ENCODE results near the gene BNC2. TPM values are rescaled to one million over a fixed set of nuclear protein-coding genes. Genes with fewer than 3 reads are reported as not detected.

Gene BNC2
- total RNA-seq, 1 donor from 2014 or later: 38.0 TPM

GRCh38 chr9:16773617-16774016 is 96.9 kb downstream of the BNC2 start:
- H3K79me2 ChIP-seq (ENCODE audit: insufficient read depth, low read length): no peaks in the 10 kb centered on the region
- no peak overlapping the region for H3K9ac ChIP-seq (ENCODE audit: low read length)
- no peaks in the 10 kb centered on the region for H3K4me1 ChIP-seq (ENCODE audit: insufficient read depth, low read length)
- H3K4me3 Mint-ChIP-seq (ENCODE audit: unreplicated experiment): no peak overlapping the region
- no peaks in the 10 kb centered on the region for H3K27me3 ChIP-seq (ENCODE audit: insufficient read depth, low read length)
- H3K4me3 ChIP-seq (ENCODE audit: insufficient read depth, low read depth, low read length): no peak overlapping the region
- peaks cover 7% of the 10 kb centered on the region for H3K4me1 Mint-ChIP-seq (ENCODE audit: low read depth, unreplicated experiment)
- TF ChIP-seq EZH2 (IDR thresholded peaks at IDR 0.05; ENCODE audit: insufficient read depth, low read length) (no peak), CTCF (IDR thresholded peaks at IDR 0.05; ENCODE audit: insufficient read depth, low read depth, low read length) (no peak)
- no peaks in the 10 kb centered on the region for H3K9me3 ChIP-seq (ENCODE audit: insufficient read depth, low read depth, low read length)
- H4K20me1 ChIP-seq (ENCODE audit: insufficient read depth, low read length): peaks cover 12% of the 10 kb centered on the region
- H3K36me3 ChIP-seq (ENCODE audit: insufficient read depth, low read length): no peaks in the 10 kb centered on the region
- no peaks in the 10 kb centered on the region for H3K27me3 Mint-ChIP-seq (ENCODE audit: low read depth, unreplicated experiment)
- no peak overlapping the region for H3K27ac ChIP-seq (ENCODE audit: low read depth, low read length)
- H2AFZ ChIP-seq (ENCODE audit: low read depth, low read length): no peak overlapping the region
- no peak overlapping the region for H3K27ac Mint-ChIP-seq (ENCODE audit: unreplicated experiment)
- H3K4me2 ChIP-seq (ENCODE audit: low read length): no peak overlapping the region
- no peak for FAIRE-seq
- no peak for DNase-seq (ENCODE audit: low read depth)
- peaks cover 2% of the 10 kb centered on the region for H3K36me3 Mint-ChIP-seq (ENCODE audit: low read depth, unreplicated experiment)
- no peaks in the 10 kb centered on the region for H3K9me3 Mint-ChIP-seq (ENCODE audit: unreplicated experiment)

- H3K4me1 Mint-ChIP-seq (ENCODE audit: low read depth, unreplicated experiment): peaks cover 6% of the 10 kb centered on the region
- H3K4me1 ChIP-seq (ENCODE audit: insufficient read depth, low read length): no peaks in the 10 kb centered on the region
- H3K9ac ChIP-seq (ENCODE audit: low read length): no peak overlapping the region
- peaks cover 12% of the 10 kb centered on the region for H4K20me1 ChIP-seq (ENCODE audit: insufficient read depth, low read length)
- DNase-seq (ENCODE audit: low read depth) (no peak), FAIRE-seq (no peak)
- no peak overlapping the region for H3K4me3 ChIP-seq (ENCODE audit: insufficient read depth, low read depth, low read length)
- H3K79me2 ChIP-seq (ENCODE audit: insufficient read depth, low read length): no peaks in the 10 kb centered on the region
- H3K36me3 Mint-ChIP-seq (ENCODE audit: low read depth, unreplicated experiment): peaks cover 2% of the 10 kb centered on the region
- H3K4me2 ChIP-seq (ENCODE audit: low read length): no peak overlapping the region
- no peak for TF ChIP-seq EZH2 (IDR thresholded peaks at IDR 0.05; ENCODE audit: insufficient read depth, low read length)
- TF ChIP-seq CTCF (IDR thresholded peaks at IDR 0.05; ENCODE audit: insufficient read depth, low read depth, low read length): no peak
- H3K36me3 ChIP-seq (ENCODE audit: insufficient read depth, low read length): no peaks in the 10 kb centered on the region
- H3K4me3 Mint-ChIP-seq (ENCODE audit: unreplicated experiment): no peak overlapping the region
- H3K27me3 ChIP-seq (ENCODE audit: insufficient read depth, low read length): no peaks in the 10 kb centered on the region
- H3K27me3 Mint-ChIP-seq (ENCODE audit: low read depth, unreplicated experiment): no peaks in the 10 kb centered on the region
- H3K27ac ChIP-seq (ENCODE audit: low read depth, low read length): no peak overlapping the region
- no peak overlapping the region for H3K27ac Mint-ChIP-seq (ENCODE audit: unreplicated experiment)
- no peaks in the 10 kb centered on the region for H3K9me3 ChIP-seq (ENCODE audit: insufficient read depth, low read depth, low read length)
- H2AFZ ChIP-seq (ENCODE audit: low read depth, low read length): no peak overlapping the region
- H3K9me3 Mint-ChIP-seq (ENCODE audit: unreplicated experiment): no peaks in the 10 kb centered on the region
Observed at GRCh38 chr9:16773116-16773515, 97.4 kb downstream of the BNC2 start.

- no peak overlapping the region for H3K27ac Mint-ChIP-seq (ENCODE audit: unreplicated experiment)
- no peaks in the 10 kb centered on the region for H3K27me3 Mint-ChIP-seq (ENCODE audit: low read depth, unreplicated experiment)
- no peaks in the 10 kb centered on the region for H3K9me3 Mint-ChIP-seq (ENCODE audit: unreplicated experiment)
- H3K4me2 ChIP-seq (ENCODE audit: low read length): no peak overlapping the region
- peak; percentile 29 for DNase-seq (ENCODE audit: low read depth)
- H3K79me2 ChIP-seq (ENCODE audit: insufficient read depth, low read length): no peaks in the 10 kb centered on the region
- FAIRE-seq: no peak
- no peak overlapping the region for H3K27ac ChIP-seq (ENCODE audit: low read depth, low read length)
- no peaks in the 10 kb centered on the region for H3K27me3 ChIP-seq (ENCODE audit: insufficient read depth, low read length)
- H3K4me1 ChIP-seq (ENCODE audit: insufficient read depth, low read length): no peaks in the 10 kb centered on the region
- no peak overlapping the region for H2AFZ ChIP-seq (ENCODE audit: low read depth, low read length)
- TF ChIP-seq EZH2 (IDR thresholded peaks at IDR 0.05; ENCODE audit: insufficient read depth, low read length) (no peak), CTCF (IDR thresholded peaks at IDR 0.05; ENCODE audit: insufficient read depth, low read depth, low read length) (no peak)
- no peaks in the 10 kb centered on the region for H3K36me3 ChIP-seq (ENCODE audit: insufficient read depth, low read length)
- H3K4me1 Mint-ChIP-seq (ENCODE audit: low read depth, unreplicated experiment): peaks cover 4% of the 10 kb centered on the region
- peaks cover 12% of the 10 kb centered on the region for H4K20me1 ChIP-seq (ENCODE audit: insufficient read depth, low read length)
- no peak overlapping the region for H3K9ac ChIP-seq (ENCODE audit: low read length)
- no peaks in the 10 kb centered on the region for H3K36me3 Mint-ChIP-seq (ENCODE audit: low read depth, unreplicated experiment)
- H3K4me3 Mint-ChIP-seq (ENCODE audit: unreplicated experiment): no peak overlapping the region
- no peaks in the 10 kb centered on the region for H3K9me3 ChIP-seq (ENCODE audit: insufficient read depth, low read depth, low read length)
- H3K4me3 ChIP-seq (ENCODE audit: insufficient read depth, low read depth, low read length): no peak overlapping the region
Observed at GRCh38 chr9:16771356-16771755, 99.1 kb downstream of the BNC2 start.

All from astrocyte (in vitro differentiated cells and primary cell).